OCI-LY3 (cell line): ENCODE results near the gene CIAO1.
"Not testable (repeated sequence)": the region's sequence is repeated elsewhere in the genome, so short reads cannot be mapped to it uniquely, and the experiment has no call there.

Source experiments
- H2AFZ ChIP-seq: fragments of 200-600, 300-600 bp; shearing (Covaris generic); 2 replicates; pipeline ENCODE4 v1.6.0; 2014; ENCODE audit warnings: antibody characterized with exemption, low read depth, low read length
- H3K27ac ChIP-seq: fragments of 200-600, 300-600 bp; sonication (generic); 2 replicates; pipeline ENCODE4 v1.5.1; 2014; ENCODE audit warnings: mild to moderate bottlenecking, low read length, moderate library complexity, mixed read lengths
- H3K27me3 ChIP-seq: fragments of 200-600, 300-600 bp; sonication (generic); 2 replicates; pipeline ENCODE4 v1.6.1; 2014; ENCODE audit warnings: low read depth, low read length, mixed read lengths
- H3K36me3 ChIP-seq: fragments of 200-600, 300-600 bp; sonication (generic); replicated peaks from 2 replicates; pipeline ENCODE3; 2014; ENCODE audit warnings: low read depth, low read length, mixed read lengths
- H3K4me1 ChIP-seq: fragments of 300-600, 200-600 bp; sonication (generic); 2 replicates; pipeline ENCODE4 v1.6.1; 2014; ENCODE audit warnings: low read length, mixed read lengths
- H3K4me2 ChIP-seq: fragments of 200-600, 300-600 bp; sonication (generic); 2 replicates; pipeline ENCODE4 v1.6.1; 2014; ENCODE audit warnings: low read length, mixed read lengths
- H3K4me3 ChIP-seq: fragments of 300-600, 200-600 bp; sonication (generic); 2 replicates; pipeline ENCODE4 v1.5.1; 2014; ENCODE audit warnings: antibody characterized with exemption, mild to moderate bottlenecking, low read length, moderate library complexity
- H3K79me2 ChIP-seq: fragments of 300-600, 200-600 bp; shearing (Covaris generic); 2 replicates; pipeline ENCODE4 v1.6.1; 2014; ENCODE audit warnings: mild to moderate bottlenecking, low read length, mixed read lengths
- H3K9ac ChIP-seq: fragments of 300-600, 200-600 bp; shearing (Covaris generic); 2 replicates; pipeline ENCODE4 v1.6.0; 2014; ENCODE audit warnings: mild to moderate bottlenecking, low read length, moderate library complexity
- H3K9me3 ChIP-seq: fragments of 200-600, 300-600 bp; shearing (Covaris generic); 2 replicates; pipeline ENCODE4 v1.6.1; 2014; ENCODE audit warnings: low read length, mixed read lengths; ENCODE audit not compliant: insufficient read depth
- H4K20me1 ChIP-seq: fragments of 200-600, 300-600 bp; sonication (generic); 2 replicates; pipeline ENCODE4 v1.6.1; 2016; ENCODE audit warnings: low read length, mixed read lengths; ENCODE audit not compliant: insufficient read depth
- CTCF ChIP-seq: fragments of 200-600, 300-600 bp; sonication (generic); IDR thresholded peaks from 2 replicates; pipeline ENCODE4 v1.5.1; 2014; ENCODE audit warnings: antibody characterized with exemption, low read length, low read depth
- EZH2phosphoT487 ChIP-seq: fragments of 200-600 bp; shearing (Covaris generic); IDR thresholded peaks from 2 replicates; pipeline ENCODE4 v1.6.1; 2018; ENCODE audit warnings: antibody characterized with exemption, mixed run types, low read depth

Gene CIAO1

GRCh38 chr2:96254571-96254970 is 11.5 kb upstream of the CIAO1 start:
- no peak overlapping the region for H3K9ac ChIP-seq

GRCh38 chr2:96256611-96257113 is 9.4 kb upstream of the CIAO1 start:
- TF ChIP-seq EZH2phosphoT487, result no peak
- no peak for TF ChIP-seq CTCF
- H4K20me1 ChIP-seq, result peaks cover 15% of the 10 kb centered on the region
- H3K4me3 ChIP-seq, result no peak overlapping the region
- H3K79me2 ChIP-seq, result peaks cover 16% of the 10 kb centered on the region
- no peaks in the 10 kb centered on the region for H3K9me3 ChIP-seq
- H3K27me3 ChIP-seq, result no peaks in the 10 kb centered on the region
- peaks cover 18% of the 10 kb centered on the region for H3K36me3 ChIP-seq
- H3K9ac ChIP-seq, result no peak overlapping the region
- H3K4me1 ChIP-seq, result peaks cover 5% of the 10 kb centered on the region
- H2AFZ ChIP-seq, result no peak overlapping the region
- H3K27ac ChIP-seq, result 0 out of 2 replicates have a peak overlapping the region, but pooled peaks have one; percentile 20
- peak overlapping the region; percentile 44 for H3K4me2 ChIP-seq

More at GRCh38 chr2:96254571-96254970, 11.5 kb upstream of the CIAO1 start:
- H3K27ac ChIP-seq, result no peak overlapping the region
- no peak overlapping the region for H3K4me3 ChIP-seq
- H3K9me3 ChIP-seq, result no peaks in the 10 kb centered on the region
- H3K4me1 ChIP-seq, result peaks cover 5% of the 10 kb centered on the region
- H3K27me3 ChIP-seq, result no peaks in the 10 kb centered on the region
- H3K4me2 ChIP-seq, result no peak overlapping the region
- H2AFZ ChIP-seq, result no peak overlapping the region
- peaks cover 9% of the 10 kb centered on the region for H4K20me1 ChIP-seq
- no peak for TF ChIP-seq CTCF
- no peak for TF ChIP-seq EZH2phosphoT487
- peaks cover 14% of the 10 kb centered on the region for H3K79me2 ChIP-seq
- peaks cover 14% of the 10 kb centered on the region for H3K36me3 ChIP-seq

- H3K79me2 ChIP-seq, result peaks cover 16% of the 10 kb centered on the region
Observed at GRCh38 chr2:96257744-96258143, 8.3 kb upstream of the CIAO1 start.

GRCh38 chr2:96258166-96259022 is 7.6 kb upstream of the CIAO1 start:
- Histone ChIP-seq H2AFZ (no peak overlapping the region), H3K9ac (no peak overlapping the region), H3K4me2 (no peak overlapping the region), H3K4me3 (no peak overlapping the region), H4K20me1 (peaks cover 15% of the 10 kb centered on the region), H3K27ac (no peak overlapping the region), H3K27me3 (no peaks in the 10 kb centered on the region), H3K9me3 (no peaks in the 10 kb centered on the region), H3K79me2 (peaks cover 17% of the 10 kb centered on the region), H3K36me3 (peaks cover 19% of the 10 kb centered on the region), H3K4me1 (peaks cover 5% of the 10 kb centered on the region)
- no peak for TF ChIP-seq EZH2phosphoT487
- no peak for TF ChIP-seq CTCF

More at GRCh38 chr2:96257744-96258143, 8.3 kb upstream of the CIAO1 start:
- not testable (repeated sequence) for H3K4me3 ChIP-seq, H2AFZ ChIP-seq, H3K9ac ChIP-seq, H3K9me3 ChIP-seq, H3K4me1 ChIP-seq, H3K27me3 ChIP-seq, H3K4me2 ChIP-seq, H3K27ac ChIP-seq
- peaks cover 18% of the 10 kb centered on the region for H3K36me3 ChIP-seq
- peaks cover 15% of the 10 kb centered on the region for H4K20me1 ChIP-seq
